ENCODE data around the gene UPP1. TPM values are rescaled to one million over a fixed set of nuclear protein-coding genes. Genes with fewer than 3 reads are reported as not detected.

UPP1 gene
- total and polyA plus RNA-seq, 2 of the 13 experiments (the other 11 are each of a cell fraction or from before 2014, with no cell fraction given) = 5.7 to 9.8 TPM

GRCh38 chr7:48154792-48155413, 65.8 kb downstream of the UPP1 start (continued):
- no peak for TF ChIP-seq ZNF766 (CRISPR knock-in tag; IDR thresholded peaks at IDR 0.05; ENCODE audit: borderline replicate concordance)
- TF ChIP-seq CREBL2 (CRISPR knock-in tag; IDR thresholded peaks at IDR 0.05; ENCODE audit: borderline replicate concordance) = no peak
- TF ChIP-seq ZNF546 (CRISPR knock-in tag; conservative IDR thresholded peaks at IDR 0.05) = no peak
- no peak for TF ChIP-seq SCMH1 (CRISPR knock-in tag; IDR thresholded peaks at IDR 0.05; ENCODE audit: borderline replicate concordance)
- no peak for TF ChIP-seq E2F5 (CRISPR knock-in tag; conservative IDR thresholded peaks at IDR 0.05)
- no peak for TF ChIP-seq HDAC6 (IDR thresholded peaks at IDR 0.05; ENCODE audit: low read depth, low read length)
- TF ChIP-seq TGIF2 (CRISPR knock-in tag; IDR thresholded peaks at IDR 0.05) = no peak
- no peak for TF ChIP-seq KIAA2018 (CRISPR knock-in tag; IDR thresholded peaks at IDR 0.05; ENCODE audit: borderline replicate concordance)
- TF ChIP-seq ZBTB2 (CRISPR knock-in tag; IDR thresholded peaks at IDR 0.05; ENCODE audit: low read depth) = no peak
- TF ChIP-seq FUBP1 (CRISPR knock-in tag; IDR thresholded peaks at IDR 0.05; ENCODE audit: borderline replicate concordance) = no peak
- TF ChIP-seq ZNF333 (CRISPR knock-in tag; IDR thresholded peaks at IDR 0.05; ENCODE audit: borderline replicate concordance) = no peak
- no peak for TF ChIP-seq ZNF883 (CRISPR knock-in tag; IDR thresholded peaks at IDR 0.05; ENCODE audit: not compliant biosample characterization)
- no peak for TF ChIP-seq ZSCAN30 (CRISPR knock-in tag; IDR thresholded peaks at IDR 0.05)
- TF ChIP-seq SRY (CRISPR knock-in tag; IDR thresholded peaks at IDR 0.05) = no peak
- no peak for TF ChIP-seq ZNF33A (CRISPR knock-in tag; IDR thresholded peaks at IDR 0.05; ENCODE audit: borderline replicate concordance)

All from HepG2 (cell line).